Measurements from ENCODE around the gene ARMH2. TPM values are rescaled to one million over a fixed set of nuclear protein-coding genes. Genes with fewer than 3 reads are reported as not detected.
A peak's percentile ranks its signal among the peaks of the same experiment; 100 is the strongest.

Gene ARMH2
- total and polyA plus RNA-seq, 9 donors, result not detected

DNA sequence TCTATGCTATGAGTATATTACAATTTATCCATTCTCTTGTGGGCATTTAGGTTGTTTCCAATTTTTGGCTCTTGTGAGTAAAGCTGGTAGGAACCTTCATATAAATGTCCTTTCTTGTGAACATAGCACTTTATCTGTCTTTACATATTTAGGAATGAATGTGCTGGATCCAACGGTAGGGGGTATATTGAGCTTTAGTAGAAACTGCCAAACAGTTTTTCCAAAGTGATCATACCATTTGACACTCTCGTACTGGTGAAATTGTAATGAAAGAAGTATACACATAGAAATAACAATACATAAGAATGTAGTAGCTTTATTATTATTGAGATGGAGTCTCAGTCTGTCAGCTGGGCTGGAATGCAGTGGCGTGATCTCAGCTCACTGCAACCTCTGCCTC lies 30.9 kb upstream of the ARMH2 start:
- Histone ChIP-seq H3K27me3 (no peaks in the 10 kb centered on the region), H3K4me1 (ENCODE audit: insufficient read depth) (peaks cover 11% of the 10 kb centered on the region), H3K36me3 (no peaks in the 10 kb centered on the region), H3K9me3 (no peaks in the 10 kb centered on the region), H3K4me3 (no peak overlapping the region), H3K27ac (no peak overlapping the region)
- no peak for DNase-seq
- intact Hi-C loops (cut with DNase I), result no loop called here
- TF ChIP-seq EP300 (IDR thresholded peaks at IDR 0.05), result no peak
- TF ChIP-seq POLR2A (IDR thresholded peaks at IDR 0.05), result no peak
- 85 to 86% (median 85%) methylated on average over 3 of the region's 3 CpGs for WGBS, 3 donors

- no peak for DNase-seq
- TF ChIP-seq POLR2A (IDR thresholded peaks at IDR 0.05) (no peak), CTCF (IDR thresholded peaks at IDR 0.05) (no peak), EP300 (IDR thresholded peaks at IDR 0.05) (no peak)
- 81 to 91% (median 90%) methylated on average over 8 of the region's 8 CpGs for WGBS, 3 donors
- intact Hi-C loops (cut with DNase I), result no loop called here
- Histone ChIP-seq H3K36me3 (no peaks in the 10 kb centered on the region), H3K27ac (no peak overlapping the region), H3K9me3 (no peaks in the 10 kb centered on the region), H3K27me3 (no peaks in the 10 kb centered on the region), H3K4me1 (ENCODE audit: insufficient read depth) (peaks cover 9% of the 10 kb centered on the region), H3K4me3 (no peak overlapping the region)
Measured at GRCh38 chr6:24827970-24828369, 29.3 kb upstream of the ARMH2 start.

GRCh38 chr6:24827162-24827561 lies 28.4 kb upstream of the ARMH2 start:
- WGBS, 3 donors, result 83 to 92% (median 84%) methylated on average over 3 of the region's 3 CpGs
- intact Hi-C loops (cut with DNase I), result no loop called here

DNA sequence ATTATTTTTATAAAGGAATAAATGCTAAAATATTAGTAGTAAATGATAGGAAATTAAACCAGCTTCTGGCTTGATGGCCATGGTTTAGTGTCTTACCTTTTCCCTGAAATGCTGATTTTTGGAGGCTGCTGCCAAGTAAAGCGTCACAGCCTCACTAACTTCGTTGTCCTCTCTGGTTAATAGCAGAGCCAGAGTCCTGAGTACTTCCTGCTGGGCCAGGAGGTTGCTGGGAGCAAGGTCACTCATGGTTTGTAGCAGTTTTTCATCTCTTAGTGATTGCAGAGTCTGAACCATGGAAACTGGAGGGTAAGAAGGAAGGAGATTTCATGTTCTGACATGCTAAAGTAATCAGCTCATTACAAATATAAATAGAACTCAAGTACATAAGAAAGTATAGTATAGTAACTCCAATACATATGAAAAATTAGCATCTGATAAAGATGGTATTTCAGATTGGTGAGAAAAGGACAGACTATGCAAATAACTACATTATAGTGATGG lies 26.5 kb upstream of the ARMH2 start:
- intact Hi-C loops (cut with DNase I), result no loop called here
- TF ChIP-seq POLR2A (IDR thresholded peaks at IDR 0.05) (no peak), CTCF (IDR thresholded peaks at IDR 0.05) (no peak), EP300 (IDR thresholded peaks at IDR 0.05) (no peak)
- H3K27ac ChIP-seq, result no peak overlapping the region
- 43 to 50% (median 43%) methylated on average over 2 of the region's 2 CpGs for WGBS, 3 donors
- H3K27me3 ChIP-seq, result no peaks in the 10 kb centered on the region
- H3K9me3 ChIP-seq, result no peaks in the 10 kb centered on the region
- DNase-seq, result peak in 1 of 5 donors; percentile 20
- no peaks in the 10 kb centered on the region for H3K36me3 ChIP-seq
- H3K4me1 ChIP-seq (ENCODE audit: insufficient read depth), result no peaks in the 10 kb centered on the region
- H3K4me3 ChIP-seq, result no peak overlapping the region

More at GRCh38 chr6:24827162-24827561, 28.4 kb upstream of the ARMH2 start:
- no peak for TF ChIP-seq EP300 (IDR thresholded peaks at IDR 0.05)
- no peak for TF ChIP-seq POLR2A (IDR thresholded peaks at IDR 0.05)
- no peak for TF ChIP-seq CTCF (IDR thresholded peaks at IDR 0.05)
- no peak overlapping the region for H3K4me3 ChIP-seq
- H3K27ac ChIP-seq, result no peak overlapping the region
- no peak for DNase-seq
- no peaks in the 10 kb centered on the region for H3K36me3 ChIP-seq
- H3K27me3 ChIP-seq, result no peaks in the 10 kb centered on the region
- peaks cover 9% of the 10 kb centered on the region for H3K4me1 ChIP-seq (ENCODE audit: insufficient read depth)
- H3K9me3 ChIP-seq, result no peaks in the 10 kb centered on the region

- intact Hi-C loops (cut with DNase I), result no loop called here
- Histone ChIP-seq H3K4me3 (no peak overlapping the region), H3K4me1 (ENCODE audit: insufficient read depth) (no peaks in the 10 kb centered on the region), H3K9me3 (no peaks in the 10 kb centered on the region), H3K36me3 (no peaks in the 10 kb centered on the region), H3K27me3 (no peaks in the 10 kb centered on the region), H3K27ac (no peak overlapping the region)
- no peak for TF ChIP-seq POLR2A (IDR thresholded peaks at IDR 0.05)
- TF ChIP-seq CTCF (IDR thresholded peaks at IDR 0.05), result no peak
- no peak for TF ChIP-seq EP300 (IDR thresholded peaks at IDR 0.05)
- WGBS, 3 donors, result 83 to 88% (median 85%) methylated on average over 6 of the region's 6 CpGs
- DNase-seq, result no peak
Measured at GRCh38 chr6:24824142-24824938, 25.6 kb upstream of the ARMH2 start.
